Omental fat pad (tissue), 4 donors: ENCODE data around the gene CCNI. TPM values are rescaled to one million over a fixed set of nuclear protein-coding genes. Genes with fewer than 3 reads are reported as not detected.
"Not testable (repeated sequence)": the region's sequence is repeated elsewhere in the genome, so short reads cannot be mapped to it uniquely, and the experiment has no call there.

Source experiments
- ATAC-seq: fragments of 150-250 bp; one replicate; pipeline ENCODE4 v1.9.1; 2016; ENCODE audit warnings: mild to moderate bottlenecking, moderate library complexity; ENCODE audit not compliant: low FRiP score
- DNase-seq: peaks from one replicate; pipeline ENCODE4 v3.0.0-alpha.2; 2019; ENCODE audit warnings: low spot score
- CTCF ChIP-seq, 3 donors: fragments of 450-650 bp; IDR thresholded peaks; one replicate each; pipeline ENCODE4 v1.5.1; 2016 to 2017; ENCODE audit warnings: antibody characterized with exemption in 3 of 3, mild to moderate bottlenecking in 3 of 3, moderate library complexity in 2 of 3
- total RNA-seq, 4 donors: library from RNA; depleted of rRNA; stranded (reverse); fragments of >200 nt; gene quantifications; one replicate each; pipeline ENCODE4 v1.1.0, GENCODE V29; 2016

CCNI gene
- total RNA-seq, 4 donors from 2014 or later = 191 to 233 (median 199) TPM

- ATAC-seq (no peak), DNase-seq (no peak)
- TF ChIP-seq CTCF (IDR thresholded peaks at IDR 0.05) = no peak
Measured at GRCh38 chr4:77040270-77040669, 35.5 kb downstream of the CCNI start.

- DNase-seq (no peak), ATAC-seq (no peak)
- TF ChIP-seq CTCF (IDR thresholded peaks at IDR 0.05) = no peak
Measured at GRCh38 chr4:77039796-77040195, 36.0 kb downstream of the CCNI start.

GRCh38 chr4:77037736-77038135 lies 38.1 kb downstream of the CCNI start:
- TF ChIP-seq CTCF (IDR thresholded peaks at IDR 0.05) = no peak
- ATAC-seq = no peak
- no peak for DNase-seq

GRCh38 chr4:77037168-77037567 lies 38.6 kb downstream of the CCNI start:
- DNase-seq, ATAC-seq: not testable (repeated sequence)

GRCh38 chr4:77036206-77036605 lies 39.6 kb downstream of the CCNI start:
- no peak for DNase-seq
- ATAC-seq = no peak
- TF ChIP-seq CTCF (IDR thresholded peaks at IDR 0.05) = no peak

- DNase-seq = no peak
- no peak for ATAC-seq
- TF ChIP-seq CTCF (IDR thresholded peaks at IDR 0.05) = no peak
Measured at GRCh38 chr4:77035153-77035552, 40.6 kb downstream of the CCNI start.

GRCh38 chr4:77031544-77031943 lies 44.2 kb downstream of the CCNI start:
- ATAC-seq = no peak
- no peak for TF ChIP-seq CTCF (IDR thresholded peaks at IDR 0.05)
- no peak for DNase-seq

GRCh38 chr4:77029757-77030156 lies 46.0 kb downstream of the CCNI start:
- not testable (repeated sequence) for ATAC-seq, DNase-seq
